K562 treated with DMSO at 1 percent for 4 hours (cell line): ENCODE data around the gene DNAAF2. TPM values are rescaled to one million over a fixed set of nuclear protein-coding genes. Genes with fewer than 3 reads are reported as not detected.

Source experiments
- total RNA-seq: library from RNA; unstranded; fragments of 300-600 nt; gene quantifications from 2 replicates; pipeline ENCODE4 v1.2.3, GENCODE V29; 2022; ENCODE audit not compliant: insufficient read depth

DNAAF2 gene, protein sequence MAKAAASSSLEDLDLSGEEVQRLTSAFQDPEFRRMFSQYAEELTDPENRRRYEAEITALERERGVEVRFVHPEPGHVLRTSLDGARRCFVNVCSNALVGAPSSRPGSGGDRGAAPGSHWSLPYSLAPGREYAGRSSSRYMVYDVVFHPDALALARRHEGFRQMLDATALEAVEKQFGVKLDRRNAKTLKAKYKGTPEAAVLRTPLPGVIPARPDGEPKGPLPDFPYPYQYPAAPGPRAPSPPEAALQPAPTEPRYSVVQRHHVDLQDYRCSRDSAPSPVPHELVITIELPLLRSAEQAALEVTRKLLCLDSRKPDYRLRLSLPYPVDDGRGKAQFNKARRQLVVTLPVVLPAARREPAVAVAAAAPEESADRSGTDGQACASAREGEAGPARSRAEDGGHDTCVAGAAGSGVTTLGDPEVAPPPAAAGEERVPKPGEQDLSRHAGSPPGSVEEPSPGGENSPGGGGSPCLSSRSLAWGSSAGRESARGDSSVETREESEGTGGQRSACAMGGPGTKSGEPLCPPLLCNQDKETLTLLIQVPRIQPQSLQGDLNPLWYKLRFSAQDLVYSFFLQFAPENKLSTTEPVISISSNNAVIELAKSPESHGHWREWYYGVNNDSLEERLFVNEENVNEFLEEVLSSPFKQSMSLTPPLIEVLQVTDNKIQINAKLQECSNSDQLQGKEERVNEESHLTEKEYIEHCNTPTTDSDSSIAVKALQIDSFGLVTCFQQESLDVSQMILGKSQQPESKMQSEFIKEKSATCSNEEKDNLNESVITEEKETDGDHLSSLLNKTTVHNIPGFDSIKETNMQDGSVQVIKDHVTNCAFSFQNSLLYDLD
- total RNA-seq, result 3.4 and 4.6 TPM in 2 replicates

DNA sequence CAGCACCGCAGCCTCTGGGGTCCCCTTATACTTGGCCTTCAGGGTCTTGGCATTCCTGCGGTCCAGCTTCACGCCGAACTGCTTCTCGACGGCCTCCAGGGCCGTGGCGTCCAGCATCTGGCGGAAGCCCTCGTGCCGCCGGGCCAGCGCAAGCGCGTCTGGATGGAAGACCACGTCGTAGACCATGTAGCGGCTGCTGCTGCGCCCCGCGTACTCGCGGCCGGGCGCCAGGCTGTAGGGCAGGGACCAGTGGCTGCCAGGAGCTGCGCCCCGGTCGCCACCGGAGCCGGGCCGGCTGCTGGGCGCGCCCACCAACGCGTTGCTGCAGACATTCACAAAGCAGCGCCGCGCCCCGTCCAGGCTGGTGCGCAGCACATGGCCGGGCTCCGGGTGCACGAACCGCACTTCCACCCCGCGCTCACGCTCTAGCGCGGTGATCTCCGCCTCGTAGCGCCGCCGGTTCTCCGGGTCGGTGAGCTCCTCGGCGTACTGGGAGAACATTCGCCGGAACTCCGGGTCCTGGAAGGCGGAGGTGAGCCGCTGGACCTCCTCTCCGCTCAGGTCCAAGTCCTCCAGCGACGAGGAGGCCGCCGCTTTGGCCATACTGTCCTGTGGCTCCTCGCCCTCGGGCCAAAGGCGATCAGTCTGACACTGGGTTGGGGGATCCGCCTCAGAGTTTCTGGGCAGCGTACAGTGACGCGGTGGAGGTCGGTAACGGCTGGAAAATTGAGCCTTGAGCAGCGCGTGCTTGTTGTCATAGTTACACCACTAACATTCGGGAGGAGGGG lies at the start of gene DNAAF2:
Gene DNAAF2, minus strand, starts transcription at position 698 of the 788 bp plus-strand sequence. Its CDS starts 95 bp downstream, at position 603.

DNA sequence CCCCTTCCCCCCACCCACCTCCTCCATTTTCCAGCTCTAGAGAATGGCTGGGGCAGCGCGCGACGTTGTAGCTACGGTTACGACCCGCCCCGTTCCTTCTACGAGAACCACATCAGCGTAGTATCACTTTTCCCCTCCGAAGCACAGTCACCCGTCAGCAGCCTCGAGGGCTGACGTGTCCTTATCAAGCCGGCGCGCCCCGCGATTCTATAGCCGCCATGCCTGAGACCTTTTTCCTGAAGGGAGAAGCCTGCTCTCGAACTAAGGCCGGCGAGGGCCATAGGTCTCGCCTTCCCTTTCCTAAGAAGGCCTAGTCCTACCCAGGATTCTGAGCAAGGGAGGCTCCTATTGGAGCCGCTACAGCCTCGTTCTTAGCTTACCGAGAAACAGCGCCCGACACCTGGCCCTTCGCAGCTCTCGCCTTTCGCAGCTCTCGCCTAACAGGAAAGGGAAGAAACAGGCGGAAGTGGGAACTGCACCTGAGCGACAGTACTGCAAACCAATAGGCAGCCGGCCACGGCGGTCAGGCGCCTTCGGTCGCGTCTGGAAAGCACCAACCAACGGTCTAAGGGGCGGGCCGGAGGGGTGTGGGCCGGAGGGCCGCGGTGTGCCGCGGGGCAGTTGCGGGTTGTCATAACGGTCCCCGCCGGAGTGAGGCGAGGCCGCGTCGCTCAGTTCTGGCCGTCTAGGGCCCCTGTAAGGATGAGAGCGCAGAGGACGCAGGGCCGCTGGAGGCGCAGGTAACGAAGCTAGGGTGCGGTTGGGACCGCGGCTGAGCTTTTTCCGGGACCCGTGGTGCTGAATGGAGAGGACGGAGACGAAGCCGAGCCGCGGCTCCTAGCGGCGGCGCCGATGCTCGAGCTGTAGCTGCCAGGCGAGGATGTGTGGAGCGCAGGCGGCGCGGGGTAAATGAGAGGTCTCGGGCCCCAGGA lies 14.6 kb downstream of the DNAAF2 start, which contains the start of the genes MGAT2 and RPL36AL:
Gene MGAT2, plus strand, starts transcription at position 618 of the 932 bp plus-strand sequence. CDS start 470 bp downstream, outside the sequence.
Gene RPL36AL, minus strand, starts transcription at position 445 of the 932 bp plus-strand sequence. CDS start 1,522 bp downstream, outside the sequence.

DNA sequence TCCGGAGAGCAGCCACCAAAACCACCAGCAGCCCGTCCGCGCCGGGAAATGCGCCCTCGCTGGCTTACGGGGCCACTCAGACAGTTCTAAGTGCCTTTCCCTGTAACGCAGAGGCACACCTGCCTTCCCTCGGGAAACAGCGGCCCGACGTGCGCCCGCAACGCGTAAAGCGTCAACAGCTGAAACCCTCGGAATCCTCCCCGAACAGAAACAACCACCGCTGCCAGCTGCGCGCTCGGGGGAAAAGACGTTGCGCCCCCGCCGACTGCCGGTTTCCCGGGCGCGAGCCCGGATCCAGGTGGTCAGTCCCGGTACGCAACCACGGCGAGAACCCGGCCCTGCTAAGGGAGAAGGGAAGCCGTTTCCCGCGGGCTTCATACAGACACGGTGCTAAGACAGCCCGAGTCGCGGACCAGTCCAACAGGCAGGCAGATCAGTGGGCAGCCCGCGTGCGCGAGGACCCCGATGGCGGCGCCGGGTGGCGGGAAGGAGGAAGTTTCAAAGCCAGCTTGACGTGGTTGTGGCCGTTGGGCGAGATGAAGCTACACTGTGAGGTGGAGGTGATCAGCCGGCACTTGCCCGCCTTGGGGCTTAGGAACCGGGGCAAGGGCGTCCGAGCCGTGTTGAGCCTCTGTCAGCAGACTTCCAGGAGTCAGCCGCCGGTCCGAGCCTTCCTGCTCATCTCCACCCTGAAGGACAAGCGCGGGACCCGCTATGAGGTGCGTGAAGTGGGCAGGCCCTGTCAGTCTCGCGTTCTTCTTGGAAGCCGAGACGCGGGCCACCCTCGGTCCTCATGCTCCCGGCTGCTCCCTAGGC lies 36.4 kb downstream of the DNAAF2 start, which contains the start of gene LRR1:
Gene LRR1, plus strand, starts transcription at position 456 of the 816 bp plus-strand sequence. Its CDS starts 81 bp downstream, at position 537.

DNA sequence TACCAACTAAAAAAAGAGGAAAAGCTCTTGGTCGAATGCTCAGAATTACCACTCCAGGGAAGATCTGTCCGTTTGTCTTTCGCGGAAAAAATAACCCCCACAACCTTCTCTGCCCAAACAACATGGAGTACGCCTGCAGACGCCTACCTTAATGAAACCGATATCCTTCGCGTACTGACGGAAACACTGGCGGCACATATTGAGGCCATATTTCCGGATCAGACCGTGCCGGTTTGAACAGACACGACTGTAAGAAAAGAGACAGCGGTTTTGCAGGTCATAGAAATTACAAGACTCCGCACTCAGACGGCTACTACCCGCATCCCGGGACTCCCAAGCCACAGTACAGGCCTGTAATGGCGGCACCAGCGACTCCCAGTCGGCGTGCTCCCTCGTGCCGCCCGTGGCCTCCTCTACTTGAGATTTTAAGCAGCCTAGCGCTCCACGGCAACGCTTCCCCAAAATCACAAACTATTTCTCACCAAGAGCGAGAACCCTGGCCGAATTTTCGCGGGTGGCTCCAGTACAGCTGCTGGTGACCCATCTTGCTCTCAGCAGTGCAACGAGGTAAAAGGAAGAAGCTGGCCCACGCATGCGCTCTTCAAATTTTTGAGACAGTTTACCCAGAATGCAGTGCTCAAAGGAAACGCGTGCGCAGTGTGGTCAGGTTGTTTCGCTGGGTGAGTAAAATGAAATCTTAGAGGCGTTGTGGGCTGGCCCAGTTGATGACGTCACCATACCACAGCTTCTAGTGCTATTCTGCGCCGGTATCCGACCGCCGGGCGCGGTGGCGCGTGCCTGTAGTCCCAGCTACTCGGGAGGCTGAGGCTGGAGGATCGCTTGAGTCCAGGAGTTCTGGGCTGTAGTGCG lies 49.0 kb downstream of the DNAAF2 start, which contains the start of gene RPS29:
Gene RPS29, minus strand, starts transcription at position 578 of the 870 bp plus-strand sequence. Its CDS starts 34 bp downstream, at position 544.

Other genes with a start within 250 kb of the DNAAF2 start
- gene RPS29, start 48.9 kb downstream of the DNAAF2 start, total RNA-seq, result 7,042 and 9,492 TPM in 2 replicates
- gene LRR1, start 36.3 kb downstream of the DNAAF2 start, total RNA-seq, result 21.2 and 27.9 TPM in 2 replicates
- 176 and 178 TPM in 2 replicates for gene RPL36AL, start 14.6 kb downstream of the DNAAF2 start, total RNA-seq
- gene MGAT2, start 14.4 kb downstream of the DNAAF2 start, total RNA-seq, result 21.0 and 23.1 TPM in 2 replicates
- gene POLE2, start 53.0 kb upstream of the DNAAF2 start, total RNA-seq, result 9.5 and 14.5 TPM in 2 replicates
- gene KLHDC1, start 57.9 kb upstream of the DNAAF2 start, total RNA-seq, result 0.44 TPM in 1 of 2 replicates, not detected in the other
- 28.5 and 36.8 TPM in 2 replicates for gene KLHDC2, start 132.9 kb upstream of the DNAAF2 start, total RNA-seq
- 11.8 and 17.3 TPM in 2 replicates for gene NEMF, start 217.5 kb upstream of the DNAAF2 start, total RNA-seq